ENCODE data around the gene PDGFC.

PDGFC gene

GRCh38 chr4:156800463-156800862 lies 171.1 kb downstream of the PDGFC start:
- H3K27ac ChIP-seq: no peak overlapping the region
- H3K4me3 ChIP-seq: no peak overlapping the region

- H3K27ac ChIP-seq: peak overlapping the region in 8 of 21 experiments; percentile 3 to 44 (median 16)
- no peak overlapping the region for H3K4me3 ChIP-seq
These were observed 172.4 kb downstream of the PDGFC start for GRCh38 chr4:156799121-156799589.

GRCh38 chr4:156798438-156798837 lies 173.2 kb downstream of the PDGFC start:
- peak overlapping the region in 5 of 21 experiments; percentile 14 to 44 (median 33) for H3K27ac ChIP-seq

GRCh38 chr4:156797206-156797605 lies 174.4 kb downstream of the PDGFC start:
- H3K4me3 ChIP-seq: no peak overlapping the region
- no peak overlapping the region for H3K27ac ChIP-seq

More at GRCh38 chr4:156798438-156798837, 173.2 kb downstream of the PDGFC start:
- no peak overlapping the region for H3K4me3 ChIP-seq

- Histone ChIP-seq H3K27ac (no peak overlapping the region), H3K4me3 (no peak overlapping the region)
These were observed 175.9 kb downstream of the PDGFC start for GRCh38 chr4:156795727-156796126.

GRCh38 chr4:156794863-156795262 lies 176.7 kb downstream of the PDGFC start:
- Histone ChIP-seq H3K4me3 (no peak overlapping the region), H3K27ac (no peak overlapping the region)

GRCh38 chr4:156792462-156793085 lies 179.0 kb downstream of the PDGFC start:
- no peak overlapping the region for H3K27ac ChIP-seq
- no peak overlapping the region for H3K4me3 ChIP-seq

- H3K27ac ChIP-seq: no peak overlapping the region
These were observed 180.7 kb downstream of the PDGFC start for GRCh38 chr4:156790866-156791265.

GRCh38 chr4:156788782-156789181 lies 182.8 kb downstream of the PDGFC start:
- H3K4me3 ChIP-seq: no peak overlapping the region

More at GRCh38 chr4:156790866-156791265, 180.7 kb downstream of the PDGFC start:
- no peak overlapping the region for H3K4me3 ChIP-seq

GRCh38 chr4:156786713-156787112 lies 184.9 kb downstream of the PDGFC start:
- H3K27ac ChIP-seq: no peak overlapping the region
- H3K4me3 ChIP-seq: no peak overlapping the region

More at GRCh38 chr4:156788782-156789181, 182.8 kb downstream of the PDGFC start:
- no peak overlapping the region for H3K27ac ChIP-seq

GRCh38 chr4:156784970-156785369 lies 186.6 kb downstream of the PDGFC start:
- H3K4me3 ChIP-seq: no peak overlapping the region
- H3K27ac ChIP-seq: no peak overlapping the region

GRCh38 chr4:156783966-156784365 lies 187.6 kb downstream of the PDGFC start:
- Histone ChIP-seq H3K27ac (no peak overlapping the region), H3K4me3 (no peak overlapping the region)

GRCh38 chr4:156782491-156782890 lies 189.1 kb downstream of the PDGFC start:
- H3K4me3 ChIP-seq: no peak overlapping the region
- H3K27ac ChIP-seq: peak overlapping the region in 3 of 21 experiments; percentile 22 to 51 (median 30)

GRCh38 chr4:156781852-156782251 lies 189.7 kb downstream of the PDGFC start:
- Histone ChIP-seq H3K27ac (peak overlapping the region in 2 of 21 experiments; percentile 30 to 51), H3K4me3 (no peak overlapping the region)

- H3K27ac ChIP-seq: peak overlapping the region in 1 of 21 experiments; percentile 16
These were observed 191.8 kb downstream of the PDGFC start for GRCh38 chr4:156779774-156780173.

GRCh38 chr4:156779042-156779441 lies 192.6 kb downstream of the PDGFC start:
- Histone ChIP-seq H3K4me3 (no peak overlapping the region), H3K27ac (peak overlapping the region in 5 of 21 experiments; percentile 9 to 44 (median 26))

More at GRCh38 chr4:156779774-156780173, 191.8 kb downstream of the PDGFC start:
- H3K4me3 ChIP-seq: no peak overlapping the region

- Histone ChIP-seq H3K4me3 (no peak overlapping the region), H3K27ac (peak overlapping the region in 5 of 21 experiments; percentile 9 to 44 (median 26))
These were observed 193.0 kb downstream of the PDGFC start for GRCh38 chr4:156778606-156779005.

GRCh38 chr4:156778093-156778492 lies 193.5 kb downstream of the PDGFC start:
- H3K4me3 ChIP-seq: no peak overlapping the region
- peak overlapping the region in 3 of 21 experiments; percentile 16 to 44 (median 37) for H3K27ac ChIP-seq

GRCh38 chr4:156775813-156776212 lies 195.8 kb downstream of the PDGFC start:
- peak overlapping the region in 3 of 21 experiments; percentile 27 to 35 (median 31) for H3K27ac ChIP-seq
- no peak overlapping the region for H3K4me3 ChIP-seq

- H3K27ac ChIP-seq: peak overlapping the region in 6 of 21 experiments; percentile 9 to 78 (median 48)
These were observed 197.2 kb downstream of the PDGFC start for GRCh38 chr4:156774422-156774821.

GRCh38 chr4:156773648-156774357 lies 197.8 kb downstream of the PDGFC start:
- Histone ChIP-seq H3K4me3 (no peak overlapping the region), H3K27ac (peak overlapping the region in 6 of 21 experiments; percentile 9 to 78 (median 48))

More at GRCh38 chr4:156774422-156774821, 197.2 kb downstream of the PDGFC start:
- H3K4me3 ChIP-seq: no peak overlapping the region
